ENCODE results near the gene MAPT.
"Not testable (repeated sequence)": the region's sequence is repeated elsewhere in the genome, so short reads cannot be mapped to it uniquely, and the experiment has no call there.

The MAPT gene

GRCh38 chr17:45953561-45953960, 59.2 kb downstream of the MAPT start:
- TF ChIP-seq CTCF (IDR thresholded peaks at IDR 0.05; ENCODE audit: low read depth, low read length): no peak
- DNase-seq (ENCODE audit: extremely low read depth, low read depth): no peak

GRCh38 chr17:45954914-45955313, 60.6 kb downstream of the MAPT start:
- no peak for DNase-seq (ENCODE audit: extremely low read depth, low read depth)
- no peak for TF ChIP-seq CTCF (IDR thresholded peaks at IDR 0.05; ENCODE audit: low read depth, low read length)

- no peak for TF ChIP-seq CTCF (IDR thresholded peaks at IDR 0.05; ENCODE audit: low read depth, low read length)
- no peak for DNase-seq (ENCODE audit: extremely low read depth, low read depth)
Measured at GRCh38 chr17:45955326-45955725, 61.0 kb downstream of the MAPT start.

GRCh38 chr17:45956090-45956489, 61.7 kb downstream of the MAPT start:
- TF ChIP-seq CTCF (IDR thresholded peaks at IDR 0.05; ENCODE audit: low read depth, low read length): no peak
- DNase-seq (ENCODE audit: extremely low read depth, low read depth): no peak

- DNase-seq (ENCODE audit: extremely low read depth, low read depth): not testable (repeated sequence)
Measured at GRCh38 chr17:45956746-45957145, 62.4 kb downstream of the MAPT start.

- TF ChIP-seq CTCF (IDR thresholded peaks at IDR 0.05; ENCODE audit: low read depth, low read length): no peak
Measured at GRCh38 chr17:45958307-45958706, 64.0 kb downstream of the MAPT start.

GRCh38 chr17:45958994-45959665, 64.8 kb downstream of the MAPT start:
- no peak for DNase-seq (ENCODE audit: extremely low read depth, low read depth)
- TF ChIP-seq CTCF (IDR thresholded peaks at IDR 0.05; ENCODE audit: low read depth, low read length): no peak

More at GRCh38 chr17:45958307-45958706, 64.0 kb downstream of the MAPT start:
- DNase-seq (ENCODE audit: extremely low read depth, low read depth): no peak

GRCh38 chr17:45960311-45960710, 66.0 kb downstream of the MAPT start:
- no peak for DNase-seq (ENCODE audit: extremely low read depth, low read depth)
- TF ChIP-seq CTCF (IDR thresholded peaks at IDR 0.05; ENCODE audit: low read depth, low read length): no peak
